GM21737 (cell line): ENCODE results near the gene RNU5B-1.

ENCODE experiments used
- ATAC-seq: cut with Tn5 transposase; IDR thresholded peaks from one replicate; pipeline ENCODE4 v1.9.1; 2021; ENCODE audit warnings: mild to moderate bottlenecking, moderate library complexity; ENCODE audit not compliant: unreplicated experiment

Gene RNU5B-1

GRCh38 chr15:65287520-65287855 is 17.0 kb upstream of the RNU5B-1 start:
- ATAC-seq: no peak

GRCh38 chr15:65289261-65289854 is 15.1 kb upstream of the RNU5B-1 start:
- no peak for ATAC-seq

DNA sequence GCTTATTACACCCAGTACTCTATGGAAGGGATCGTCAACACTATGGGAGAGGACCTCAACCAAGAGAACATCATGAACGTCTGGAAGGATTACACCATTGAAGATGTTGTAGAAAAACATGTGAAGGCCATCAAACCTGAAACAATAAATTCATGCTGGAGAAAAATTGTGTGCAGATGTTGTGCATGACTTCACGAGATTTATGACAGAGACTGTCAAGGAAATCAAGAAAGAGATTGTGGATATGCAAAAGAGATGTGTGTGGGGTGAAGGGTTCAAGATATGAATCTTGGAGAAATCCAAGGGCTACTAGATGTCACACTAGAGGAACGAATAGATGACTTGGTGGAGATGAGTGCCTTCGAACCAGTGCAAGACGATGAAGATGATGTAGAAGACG is 14.2 kb upstream of the RNU5B-1 start:
- no peak for ATAC-seq

DNA sequence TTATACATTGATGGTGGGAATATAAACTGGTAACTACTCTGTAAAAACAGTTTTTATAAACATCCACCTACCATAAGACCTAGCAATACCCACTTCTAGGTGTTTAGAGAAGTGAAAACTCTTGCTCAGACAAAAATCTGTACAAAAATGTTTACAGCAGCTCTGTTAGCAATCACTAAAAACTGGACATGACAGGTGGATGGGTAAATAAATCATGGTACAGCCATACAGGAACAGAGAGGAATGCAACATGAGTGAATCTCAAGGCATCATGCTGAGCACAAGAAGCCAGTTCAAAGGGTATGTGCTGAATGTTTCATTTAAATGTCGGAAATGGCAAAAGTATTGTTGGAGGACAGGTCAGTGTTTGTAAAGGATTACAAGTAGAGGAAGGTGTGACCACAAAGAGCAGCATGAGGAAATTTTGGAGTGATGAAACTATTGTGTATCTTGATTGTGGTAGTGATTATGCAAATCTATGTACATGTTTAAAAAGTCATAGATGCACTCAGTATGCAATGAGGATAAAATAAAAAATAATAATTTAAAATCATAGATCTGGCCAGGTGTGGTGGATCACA is 11.4 kb upstream of the RNU5B-1 start:
- no peak for ATAC-seq

DNA sequence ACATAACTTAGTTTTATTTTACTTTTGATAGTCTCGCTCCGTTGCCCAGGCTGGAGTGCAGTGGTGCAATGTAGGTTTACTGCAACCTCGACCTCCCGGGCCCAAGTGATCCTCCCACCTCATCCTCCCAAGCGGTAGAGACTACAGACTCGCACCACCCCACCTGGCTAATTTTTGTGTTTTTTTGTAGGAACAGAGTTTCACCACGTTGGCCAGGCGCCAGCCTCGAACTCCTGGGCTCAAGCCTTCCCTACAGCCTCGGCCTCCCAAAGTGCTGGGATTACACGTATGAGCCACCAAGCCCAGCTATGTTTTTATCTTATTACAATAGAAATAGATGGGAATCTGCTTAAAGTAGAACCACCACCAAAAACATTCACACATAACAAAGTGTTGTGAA is 5.7 kb upstream of the RNU5B-1 start:
- no peak for ATAC-seq

DNA sequence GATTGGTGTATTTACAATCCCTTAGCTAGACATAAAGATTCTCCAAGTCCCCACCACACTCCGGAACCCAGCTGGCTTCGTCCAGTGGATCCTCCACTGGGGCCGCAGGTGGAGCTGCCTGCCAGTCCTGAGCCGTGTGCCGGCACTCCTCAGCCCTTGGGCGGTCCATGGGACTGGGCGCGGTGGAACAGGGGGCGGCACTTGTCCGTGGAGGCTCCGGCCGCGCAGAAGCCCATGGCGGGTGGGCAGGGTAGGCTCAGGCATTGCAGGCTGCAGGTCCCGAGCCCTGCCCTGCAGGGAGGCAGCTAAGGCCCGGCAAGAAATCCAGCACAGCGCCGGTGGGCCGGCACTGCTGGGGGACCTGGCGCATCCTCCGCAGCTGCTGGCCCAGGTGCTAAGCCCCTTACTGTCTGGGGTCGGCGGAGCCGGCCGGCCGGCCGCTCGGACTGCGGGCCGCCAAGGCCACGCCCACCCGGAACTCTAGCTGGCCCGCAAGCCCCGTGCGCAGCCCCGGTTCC is 3.5 kb upstream of the RNU5B-1 start:
- no peak for ATAC-seq

- ATAC-seq: no peak
Measured at GRCh38 chr15:65302061-65302460, 2.4 kb upstream of the RNU5B-1 start.

DNA sequence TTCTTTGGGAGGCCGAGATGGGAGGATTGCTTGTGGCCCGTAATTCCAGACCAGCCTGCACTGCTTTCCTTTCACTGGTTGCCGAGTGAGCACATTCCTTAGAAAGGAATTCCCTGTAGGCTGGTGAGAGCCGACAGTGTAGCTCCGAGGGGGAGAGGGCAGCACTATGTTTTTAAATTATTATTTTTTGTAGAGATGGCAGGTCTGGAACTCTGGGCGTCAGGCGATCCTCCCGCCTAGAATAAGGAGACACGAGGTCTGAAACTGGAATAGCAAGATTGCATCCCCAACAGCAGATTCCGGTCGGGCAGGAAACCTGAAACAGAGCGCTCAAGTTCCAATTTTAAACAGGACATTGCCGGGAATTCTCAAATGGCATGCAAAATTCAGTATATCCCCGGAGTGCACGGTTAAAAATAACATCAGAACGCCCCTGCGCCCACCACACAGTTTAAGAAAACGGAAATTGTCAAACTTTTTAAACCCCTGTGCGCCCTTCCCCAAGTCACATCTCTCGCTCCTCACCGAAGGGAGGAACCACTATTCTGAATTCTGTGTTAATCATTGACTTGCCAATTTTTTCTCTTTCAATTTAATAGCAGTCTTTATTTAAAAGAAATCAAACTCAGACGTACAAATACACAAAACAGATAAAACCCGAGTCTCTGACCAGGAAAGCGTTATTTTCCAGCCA is 643 bp upstream of the RNU5B-1 start:
- peak; percentile 9 for ATAC-seq

DNA sequence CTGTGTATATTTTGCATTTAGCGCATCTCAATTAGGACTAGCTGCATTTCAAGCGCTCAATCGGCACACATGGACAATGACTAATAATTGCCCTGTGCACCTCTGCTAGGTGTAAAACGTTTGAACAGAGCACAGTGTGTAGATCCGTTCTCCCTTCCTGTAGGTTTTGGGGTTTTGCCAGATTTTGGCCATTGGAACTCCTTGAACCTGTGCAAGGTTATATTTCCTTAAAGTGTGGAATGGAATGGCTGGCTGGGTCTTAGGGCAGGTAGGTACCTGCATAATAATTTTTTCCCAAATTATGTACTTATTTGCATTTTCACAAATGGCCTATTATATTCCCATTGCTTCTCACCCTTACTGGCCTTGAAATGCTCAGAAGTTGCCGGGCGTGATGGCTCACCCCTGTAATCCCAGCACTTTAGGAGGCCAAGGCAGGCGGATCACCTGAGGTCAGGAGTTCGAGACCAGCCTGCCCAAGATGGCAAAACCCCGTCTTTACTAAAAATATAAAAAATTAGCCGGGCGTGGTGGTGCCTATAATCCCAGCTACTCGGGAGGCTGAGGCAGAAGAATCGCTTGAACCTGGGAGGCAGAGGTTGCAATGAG is 777 bp downstream of the RNU5B-1 start:
- no peak for ATAC-seq

- ATAC-seq: no peak
Measured at GRCh38 chr15:65305776-65306175, 1.3 kb downstream of the RNU5B-1 start.

GRCh38 chr15:65306551-65306950 is 2.1 kb downstream of the RNU5B-1 start:
- no peak for ATAC-seq

DNA sequence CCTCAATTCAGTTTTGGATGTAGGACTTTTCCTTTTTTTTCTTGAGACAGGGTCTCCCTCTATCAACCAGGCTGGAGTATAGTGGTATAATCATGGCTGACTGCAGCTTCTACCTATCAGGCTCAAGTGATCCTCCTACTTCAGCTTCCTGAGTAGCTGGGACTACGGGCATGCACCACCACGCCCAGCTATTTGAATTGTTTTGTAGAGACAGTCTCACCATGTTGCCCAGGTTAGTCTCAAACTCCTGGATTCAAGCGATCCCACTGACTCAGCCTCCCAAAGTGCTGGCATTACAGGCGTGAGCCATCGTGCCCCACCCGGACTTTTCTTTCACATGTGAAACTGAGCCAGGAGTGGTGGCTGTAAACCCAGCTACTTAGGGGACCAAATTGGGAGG is 3.5 kb downstream of the RNU5B-1 start:
- no peak for ATAC-seq

GRCh38 chr15:65309882-65310418 is 5.5 kb downstream of the RNU5B-1 start:
- ATAC-seq: no peak

DNA sequence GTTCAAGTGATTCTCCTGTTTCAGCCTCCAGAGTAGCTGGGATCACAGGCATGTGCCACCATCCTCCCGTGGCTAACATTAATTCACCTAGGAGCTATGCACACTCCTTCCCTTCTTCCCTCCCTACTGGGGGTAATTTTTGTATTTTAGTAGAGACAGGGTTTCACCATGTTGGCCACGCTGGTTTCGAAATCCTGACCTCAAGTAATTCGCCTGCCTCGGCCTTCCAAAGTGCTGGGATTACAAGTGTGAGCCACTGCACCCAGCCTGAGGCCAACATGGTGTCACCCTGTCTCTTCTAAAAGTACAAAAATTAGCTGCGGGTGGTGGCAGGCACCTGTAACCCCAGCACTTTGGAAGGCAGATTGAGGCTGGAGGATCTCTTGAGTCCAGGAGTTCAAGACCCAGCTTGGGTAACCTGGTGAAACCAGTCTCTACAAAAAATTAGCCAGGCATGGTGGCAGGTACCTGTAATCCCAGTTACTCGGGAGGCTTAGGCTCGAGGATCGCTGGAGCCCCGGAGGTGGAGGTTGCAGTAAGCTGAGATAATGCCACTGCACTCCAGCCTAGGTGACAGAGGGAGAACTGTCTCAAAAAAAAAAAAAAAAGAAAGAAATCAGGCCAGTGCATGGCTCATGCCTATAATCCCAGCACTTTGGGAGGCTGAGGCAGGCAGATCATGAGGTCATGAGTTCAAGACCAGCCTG is 6.1 kb downstream of the RNU5B-1 start:
- no peak for ATAC-seq

DNA sequence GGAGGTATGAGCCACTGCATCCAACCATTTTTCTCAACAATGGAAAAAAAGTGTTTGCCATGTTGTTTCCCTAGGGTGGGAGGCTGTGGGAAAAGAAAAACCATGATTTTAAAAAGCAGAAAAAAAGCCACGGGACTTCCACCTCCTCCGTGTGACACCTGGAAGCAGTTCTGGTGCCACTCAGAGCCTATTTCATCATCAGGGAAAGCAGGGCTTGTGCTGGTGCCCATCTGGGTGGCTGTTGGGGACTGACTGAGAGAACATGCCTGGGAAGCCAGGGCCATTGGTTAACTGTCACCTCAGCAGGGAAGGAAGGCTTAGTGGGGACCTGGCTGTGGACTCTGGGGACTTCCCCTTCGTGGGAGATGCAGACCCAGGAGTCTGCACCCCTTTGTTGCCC is 7.3 kb downstream of the RNU5B-1 start:
- no peak for ATAC-seq

DNA sequence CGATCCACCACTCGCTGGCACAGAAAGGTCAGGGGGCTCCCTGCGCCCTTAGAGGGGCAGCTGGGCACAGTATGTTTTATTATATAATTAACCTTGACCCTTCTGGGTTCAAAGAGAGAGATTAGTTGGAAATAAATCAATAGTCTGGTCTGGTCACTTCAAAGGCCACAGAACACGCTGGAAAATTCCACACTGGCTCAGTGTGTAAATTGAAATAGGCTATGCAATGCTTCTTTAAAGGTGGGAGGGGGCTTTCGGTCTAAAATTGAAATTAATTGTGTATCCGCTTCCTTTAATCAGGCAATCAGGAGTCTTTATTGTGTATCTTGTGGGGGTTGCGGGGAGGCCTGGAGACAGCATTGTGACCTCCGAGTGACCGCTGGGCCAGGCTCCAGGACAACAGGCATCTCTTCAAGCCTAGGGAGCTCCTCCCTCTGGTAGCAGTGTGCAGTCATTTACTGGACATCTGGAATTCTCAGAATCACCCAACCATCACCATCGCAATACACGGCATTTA is 8.0 kb downstream of the RNU5B-1 start:
- no peak for ATAC-seq

- ATAC-seq: no peak
Measured at GRCh38 chr15:65318870-65319356, 14.4 kb downstream of the RNU5B-1 start.

GRCh38 chr15:65323071-65323511 is 18.6 kb downstream of the RNU5B-1 start:
- ATAC-seq: no peak

- ATAC-seq: no peak
Measured at GRCh38 chr15:65326117-65326526, 21.6 kb downstream of the RNU5B-1 start.

- no peak for ATAC-seq
Measured at GRCh38 chr15:65326818-65327217, 22.3 kb downstream of the RNU5B-1 start.
